GM23338 (cell line): ENCODE data around the gene ADGRD1. TPM values are rescaled to one million over a fixed set of nuclear protein-coding genes. Genes with fewer than 3 reads are reported as not detected.

ENCODE experiments used
- ATAC-seq: fragments of 200-7000 bp; cut with Tn5 transposase; 3 replicates; pipeline ENCODE4 v1.9.1; 2020
- DNase-seq: peaks from one replicate; pipeline ENCODE4 v3.0.0-alpha.2; 2015; ENCODE audit warnings: low spot score
- H2AFZ ChIP-seq: fragments of 200-600 bp; sonication (generic); 2 replicates; pipeline ENCODE4 v1.8.0; 2016; ENCODE audit warnings: antibody characterized with exemption, mild to moderate bottlenecking, moderate library complexity
- H3F3A ChIP-seq: fragments of 200-600 bp; sonication (generic); replicated peaks from 2 replicates; pipeline ENCODE4 v1.8.0; 2017; ENCODE audit warnings: antibody characterized with exemption, mixed run types, low read depth
- H3K27ac ChIP-seq: fragments of 200-600 bp; sonication (generic); 2 replicates; pipeline ENCODE4 v1.6.1; 2016; ENCODE audit warnings: low read depth
- H3K27me3 ChIP-seq: fragments of 200-600 bp; sonication (generic); 2 replicates; pipeline ENCODE4 v1.8.0; 2016; ENCODE audit warnings: mild to moderate bottlenecking, mixed run types, moderate library complexity; ENCODE audit not compliant: insufficient read depth
- H3K36me3 ChIP-seq: fragments of 200-600 bp; sonication (generic); 2 replicates; pipeline ENCODE4 v1.8.0; 2016; ENCODE audit warnings: mild to moderate bottlenecking; ENCODE audit not compliant: insufficient read depth
- H3K4me1 ChIP-seq: fragments of 200-600 bp; sonication (generic); 2 replicates; pipeline ENCODE4 v1.8.0; 2016; ENCODE audit warnings: mild to moderate bottlenecking, moderate library complexity; ENCODE audit not compliant: insufficient read depth
- H3K4me2 ChIP-seq: fragments of 200-600 bp; sonication (generic); 2 replicates; pipeline ENCODE4 v1.7.1; 2017; ENCODE audit warnings: mixed run types
- H3K4me3 ChIP-seq: fragments of 200-600 bp; sonication (generic); 2 replicates; pipeline ENCODE4 v1.6.1; 2016; ENCODE audit warnings: mixed run types
- H3K79me2 ChIP-seq: fragments of 200-600 bp; sonication (generic); replicated peaks from 2 replicates; pipeline ENCODE4 v1.8.0; 2017; ENCODE audit warnings: mild to moderate bottlenecking; ENCODE audit not compliant: insufficient read depth
- H3K9me2 ChIP-seq: fragments of 200-600 bp; sonication (generic); 2 replicates; pipeline ENCODE4 v1.8.0; 2017; ENCODE audit not compliant: insufficient read depth
- H4K20me1 ChIP-seq: fragments of 200-600 bp; sonication (generic); replicated peaks from 2 replicates; pipeline ENCODE4 v1.8.0; 2017; ENCODE audit warnings: mild to moderate bottlenecking; ENCODE audit not compliant: insufficient read depth
- H3K27ac Mint-ChIP-seq: 2 replicates; pipeline ENCODE4 v1.8.0; 2020; ENCODE audit warnings: inconsistent platforms, mild to moderate bottlenecking, moderate library complexity, mixed read lengths
- H3K27me3 Mint-ChIP-seq: 3 replicates; pipeline ENCODE4 v1.8.0; 2022; ENCODE audit warnings: low read depth, mild to moderate bottlenecking, moderate library complexity, mixed read lengths, inconsistent platforms; ENCODE audit not compliant: insufficient read depth, poor library complexity
- H3K36me3 Mint-ChIP-seq: 3 replicates; pipeline ENCODE4 v1.8.0; 2021; ENCODE audit warnings: low read depth, mild to moderate bottlenecking, inconsistent platforms, moderate library complexity, mixed read lengths
- H3K4me1 Mint-ChIP-seq: 3 replicates; pipeline ENCODE4 v1.8.0; 2020; ENCODE audit warnings: mild to moderate bottlenecking, inconsistent platforms, mixed read lengths
- H3K4me3 Mint-ChIP-seq: 3 replicates; pipeline ENCODE4 v1.8.0; 2021; ENCODE audit warnings: moderate library complexity, mild to moderate bottlenecking, inconsistent platforms, mixed read lengths
- H3K9me3 Mint-ChIP-seq: 3 replicates; pipeline ENCODE4 v1.8.0; 2020; ENCODE audit warnings: moderate library complexity, mild to moderate bottlenecking, inconsistent platforms, mixed read lengths
- CREB1 ChIP-seq: fragments of 250-450 bp; sonication (Bioruptor Pico); IDR thresholded peaks from 2 replicates; pipeline ENCODE4 v1.5.0; 2020; ENCODE audit warnings: low read depth, mild to moderate bottlenecking, moderate library complexity
- ETS1 ChIP-seq: IDR thresholded peaks from 2 replicates; pipeline ENCODE4 v1.6.1; 2016; ENCODE audit warnings: antibody characterized with exemption
- EZH2 ChIP-seq: fragments of 200-600 bp; sonication (generic); IDR thresholded peaks from one replicate; pipeline ENCODE4 v1.8.0; 2017; ENCODE audit warnings: antibody characterized with exemption, mild to moderate bottlenecking, low read depth; ENCODE audit not compliant: unreplicated experiment
- EZH2phosphoT487 ChIP-seq: fragments of 200-600 bp; sonication (generic); IDR thresholded peaks from one replicate; pipeline ENCODE4 v1.8.1; 2018; ENCODE audit warnings: antibody characterized with exemption; ENCODE audit not compliant: unreplicated experiment
- JUNB ChIP-seq: IDR thresholded peaks from one replicate; pipeline ENCODE4 v1.6.1; 2016; ENCODE audit warnings: antibody characterized with exemption; ENCODE audit not compliant: unreplicated experiment
- NANOG ChIP-seq: IDR thresholded peaks from 2 replicates; pipeline ENCODE4 v1.6.1; 2016; ENCODE audit warnings: antibody characterized with exemption, borderline replicate concordance
- POLR2AphosphoS5 ChIP-seq: IDR thresholded peaks from 2 replicates; pipeline ENCODE4 v1.6.1; 2016; ENCODE audit warnings: antibody characterized with exemption, low read depth
- REST ChIP-seq: IDR thresholded peaks from one replicate; pipeline ENCODE4 v1.6.1; 2018; ENCODE audit warnings: antibody characterized with exemption; ENCODE audit not compliant: unreplicated experiment
- STAT1 ChIP-seq: IDR thresholded peaks from one replicate; pipeline ENCODE4 v1.6.1; 2016; ENCODE audit warnings: antibody characterized with exemption; ENCODE audit not compliant: unreplicated experiment
- ZNF114 ChIP-seq: fragments of 250-450 bp; sonication (Bioruptor Pico); IDR thresholded peaks from 2 replicates; pipeline ENCODE4 v1.5.0; 2020; ENCODE audit warnings: mild to moderate bottlenecking, moderate library complexity
- ZNF331 ChIP-seq: fragments of 250-450 bp; sonication (Bioruptor Pico); IDR thresholded peaks from 2 replicates; pipeline ENCODE4 v1.5.0; 2020; ENCODE audit warnings: low read depth, mild to moderate bottlenecking, moderate library complexity
- ZNF462 ChIP-seq: fragments of 250-450 bp; sonication (Bioruptor Pico); IDR thresholded peaks from 2 replicates; pipeline ENCODE4 v1.5.0; 2020; ENCODE audit warnings: mild to moderate bottlenecking, moderate library complexity
- polyA plus RNA-seq: library from polyadenylated mRNA; unstranded; fragments of >200 nt; fragmentation: Nextera tagmentation; extraction: Ambion mirVana; gene quantifications from 2 replicates; pipeline ENCODE4 v1.2.1, GENCODE V29; 2016
- total RNA-seq: library from RNA; depleted of rRNA; stranded (reverse); fragments of >200 nt; shearing (Covaris generic); gene quantifications from 2 replicates; pipeline ENCODE4 v1.2.3, GENCODE V29; 2014

The ADGRD1 gene
- total and polyA plus RNA-seq, 2 experiments from 2014 or later: 1.4 TPM; not detected in 1

GRCh38 chr12:131136539-131136872 is 182.8 kb downstream of the ADGRD1 start:
- DNase-seq: no peak
- Histone ChIP-seq H3K36me3 (no peaks in the 10 kb centered on the region), H3K4me1 (no peaks in the 10 kb centered on the region), H3K4me2 (no peak overlapping the region), H3K9me2 (no peaks in the 10 kb centered on the region), H2AFZ (no peak overlapping the region), H3K79me2 (no peaks in the 10 kb centered on the region), H4K20me1 (no peaks in the 10 kb centered on the region), H3K27ac (no peak overlapping the region), H3F3A (no peaks in the 10 kb centered on the region), H3K27me3 (no peaks in the 10 kb centered on the region), H3K4me3 (no peak overlapping the region)
- TF ChIP-seq ETS1: no peak
- TF ChIP-seq CREB1: no peak
- no peak for TF ChIP-seq ZNF331 (CRISPR knock-in tag)
- no peak for TF ChIP-seq NANOG
- no peak for TF ChIP-seq STAT1
- TF ChIP-seq EZH2phosphoT487: no peak
- no peak for TF ChIP-seq ZNF114 (CRISPR knock-in tag)
- no peak for TF ChIP-seq POLR2AphosphoS5
- Mint-ChIP-seq H3K9me3 (no peaks in the 10 kb centered on the region), H3K27ac (no peak overlapping the region), H3K4me1 (peaks cover 4% of the 10 kb centered on the region; the same call in 2 of the 3 replicates), H3K36me3 (no peaks in the 10 kb centered on the region), H3K4me3 (no peak overlapping the region), H3K27me3 (peaks cover 7% of the 10 kb centered on the region)
- ATAC-seq: no peak

GRCh38 chr12:131137009-131137835 is 183.5 kb downstream of the ADGRD1 start:
- H4K20me1 ChIP-seq: no peaks in the 10 kb centered on the region
- H3K4me3 Mint-ChIP-seq: no peak overlapping the region
- H3K4me2 ChIP-seq: no peak overlapping the region
- H3K4me1 Mint-ChIP-seq: peaks cover 4% of the 10 kb centered on the region; the same call in 1 of the 3 replicates
- H3K4me3 ChIP-seq: no peak overlapping the region
- H2AFZ ChIP-seq: no peak overlapping the region; the same call in 1 of the 2 replicates
- no peak overlapping the region for H3K27ac Mint-ChIP-seq
- ATAC-seq (no peak), DNase-seq (no peak)
- no peaks in the 10 kb centered on the region for H3K36me3 ChIP-seq
- H3K79me2 ChIP-seq: no peaks in the 10 kb centered on the region
- no peaks in the 10 kb centered on the region for H3K4me1 ChIP-seq
- H3F3A ChIP-seq: no peaks in the 10 kb centered on the region
- no peaks in the 10 kb centered on the region for H3K27me3 ChIP-seq
- no peak overlapping the region for H3K27ac ChIP-seq
- H3K36me3 Mint-ChIP-seq: no peaks in the 10 kb centered on the region
- no peaks in the 10 kb centered on the region for H3K9me2 ChIP-seq
- H3K27me3 Mint-ChIP-seq: peaks cover 7% of the 10 kb centered on the region
- no peaks in the 10 kb centered on the region for H3K9me3 Mint-ChIP-seq
- no peak for TF ChIP-seq EZH2
- no peak for TF ChIP-seq REST
- no peak for TF ChIP-seq ZNF462 (CRISPR knock-in tag)
- no peak for TF ChIP-seq CREB1
- TF ChIP-seq JUNB: no peak
